Measurements from ENCODE around the gene FKBP14. TPM values are rescaled to one million over a fixed set of nuclear protein-coding genes. Genes with fewer than 3 reads are reported as not detected.

The FKBP14 gene
- total and polyA plus RNA-seq, 9 of the 15 experiments (the other 6 are each of a cell fraction or from before 2014, with no cell fraction given), result 5.3 to 27.9 (median 14.3) TPM

- ATAC-seq, result no peak
- ChIA-PET POLR2A (no interaction called here), CTCF (ENCODE audit: low intra/inter-chr PET ratio) (interaction anchor here (0.7 kb wide), 1 partner anchor 146 kb away, joined by 3 read pairs; no protein-coding TSS in a partner anchor)
- H2AFZ ChIP-seq (ENCODE audit: low read depth, low read length), result no peak overlapping the region
- no peaks in the 10 kb centered on the region for H3K9me3 ChIP-seq (replicated peaks; ENCODE audit: control insufficient read depth, insufficient read depth, low read depth, low read length)
- DNase-seq (ENCODE audit: extremely low read depth in 1 of 4, low spot score in 3 of 4), result no peak
- BruUV-seq (replicated peaks), result no TSS peak
- H4K20me1 ChIP-seq (replicated peaks; ENCODE audit: control insufficient read depth, insufficient read depth, low read length), result no peaks in the 10 kb centered on the region
- intact Hi-C loops (cut with micrococcal nuclease), result no loop called here
- in situ Hi-C loops (cut with MboI), result no loop called here
- no peaks in the 10 kb centered on the region for H3K36me3 ChIP-seq (ENCODE audit: control insufficient read depth, insufficient read depth, low read length)
- H3K9me1 ChIP-seq (ENCODE audit: control insufficient read depth, insufficient read depth, low read length), result no peaks in the 10 kb centered on the region
- TF ChIP-seq ESRRA (IDR thresholded peaks at IDR 0.05; ENCODE audit: borderline replicate concordance, low read depth) (peak; percentile 43; the same call in 1 of the 2 replicates), NFE2 (IDR thresholded peaks at IDR 0.05; ENCODE audit: low read depth) (no peak), RBM25 (IDR thresholded peaks at IDR 0.05; ENCODE audit: low read depth, low read length, severe bottlenecking) (peak; percentile 72)
- H3K9ac ChIP-seq (ENCODE audit: insufficient read depth in 1 of 2, low read depth in 2 of 2, low read length in 2 of 2), result peak overlapping the region in 1 of 2 experiments; percentile 20; a peak in 1 of 4 replicates
- peaks cover 49% of the 10 kb centered on the region for H3K79me2 ChIP-seq (ENCODE audit: control insufficient read depth, insufficient read depth, low read length)
- no peak for FAIRE-seq
- no peak overlapping the region for H3K4me2 ChIP-seq (ENCODE audit: insufficient read depth, low read length)
- H3K27ac ChIP-seq (ENCODE audit: extremely low read depth, low read depth, low read length), result no peak overlapping the region
- H3K4me1 ChIP-seq (replicated peaks in 1 of 2; ENCODE audit: control insufficient read depth in 2 of 2, insufficient read depth in 2 of 2, low read length in 2 of 2), result peaks cover 11 to 18% of the 10 kb centered on the region in 2 experiments; a peak in 4 of 5 replicates
- 54% methylated on average over 4 of the region's 4 CpGs for WGBS (ENCODE audit: insufficient coverage, low coverage, missing lambda C conversion rate)
- no peak overlapping the region for H3K4me3 ChIP-seq
- no peaks in the 10 kb centered on the region for H3K27me3 ChIP-seq (ENCODE audit: control insufficient read depth in 2 of 2, insufficient read depth in 2 of 2, low read length in 2 of 2)
Observed at GRCh38 chr7:30032310-30033125, 6.0 kb upstream of the FKBP14 start.

- in situ Hi-C loops (cut with MboI), result no loop called here
- peak in 1 of 4 experiments; percentile 14 for DNase-seq (ENCODE audit: extremely low read depth in 1 of 4, low spot score in 3 of 4)
- intact Hi-C loops (cut with micrococcal nuclease), result loop anchor here (2.0 to 5.0 kb wide), 2 partner anchors 33 to 108 kb away; no protein-coding TSS in a partner anchor
Observed at GRCh38 chr7:30029696-30030095, 3.2 kb upstream of the FKBP14 start.

More at GRCh38 chr7:30029696-30030095, 3.2 kb upstream of the FKBP14 start:
- H4K20me1 ChIP-seq (replicated peaks; ENCODE audit: control insufficient read depth, insufficient read depth, low read length), result no peaks in the 10 kb centered on the region
- no peaks in the 10 kb centered on the region for H3K9me1 ChIP-seq (ENCODE audit: control insufficient read depth, insufficient read depth, low read length)
- H2AFZ ChIP-seq (ENCODE audit: low read depth, low read length), result no peak overlapping the region
- ChIA-PET CTCF (ENCODE audit: low intra/inter-chr PET ratio) (no interaction called here), POLR2A (no interaction called here)
- TSS peak; percentile 37 for BruUV-seq (replicated peaks)
- peak overlapping the region; percentile 95 for H3K4me2 ChIP-seq (ENCODE audit: insufficient read depth, low read length)
- no peak for FAIRE-seq
- 9% methylated on average over 6 of the region's 6 CpGs for WGBS (ENCODE audit: insufficient coverage, low coverage, missing lambda C conversion rate)
- no peaks in the 10 kb centered on the region for H3K9me3 ChIP-seq (replicated peaks; ENCODE audit: control insufficient read depth, insufficient read depth, low read depth, low read length)
- H3K9ac ChIP-seq (ENCODE audit: insufficient read depth in 1 of 2, low read depth in 2 of 2, low read length in 2 of 2), result no peak overlapping the region; a peak in 1 of 4 replicates
- H3K27me3 ChIP-seq (ENCODE audit: control insufficient read depth in 2 of 2, insufficient read depth in 2 of 2, low read length in 2 of 2), result no peaks in the 10 kb centered on the region
- peak overlapping the region; percentile 82 for H3K4me3 ChIP-seq
- peaks cover under 1% of the 10 kb centered on the region; the same call in 1 of the 3 replicates for H3K36me3 ChIP-seq (ENCODE audit: control insufficient read depth, insufficient read depth, low read length)
- H3K27ac ChIP-seq (ENCODE audit: extremely low read depth, low read depth, low read length), result no peak overlapping the region
- TF ChIP-seq ZNF134 (CRISPR knock-in tag; conservative IDR thresholded peaks at IDR 0.05), result no peak
- TF ChIP-seq, protein P1, sequence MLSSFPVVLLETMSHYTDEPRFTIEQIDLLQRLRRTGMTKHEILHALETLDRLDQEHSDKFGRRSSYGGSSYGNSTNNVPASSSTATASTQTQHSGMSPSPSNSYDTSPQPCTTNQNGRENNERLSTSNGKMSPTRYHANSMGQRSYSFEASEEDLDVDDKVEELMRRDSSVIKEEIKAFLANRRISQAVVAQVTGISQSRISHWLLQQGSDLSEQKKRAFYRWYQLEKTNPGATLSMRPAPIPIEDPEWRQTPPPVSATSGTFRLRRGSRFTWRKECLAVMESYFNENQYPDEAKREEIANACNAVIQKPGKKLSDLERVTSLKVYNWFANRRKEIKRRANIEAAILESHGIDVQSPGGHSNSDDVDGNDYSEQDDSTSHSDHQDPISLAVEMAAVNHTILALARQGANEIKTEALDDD (IDR thresholded peaks at IDR 0.05), result peak; percentile 48; the same call in 1 of the 2 replicates
- peaks cover 14% of the 10 kb centered on the region in 2 experiments; a peak in 4 of 5 replicates for H3K4me1 ChIP-seq (replicated peaks in 1 of 2; ENCODE audit: control insufficient read depth in 2 of 2, insufficient read depth in 2 of 2, low read length in 2 of 2)
- ATAC-seq, result no peak
- peaks cover 65% of the 10 kb centered on the region for H3K79me2 ChIP-seq (ENCODE audit: control insufficient read depth, insufficient read depth, low read length)
